HCT116 (cell line): ENCODE results near the gene OSBPL10. TPM values are rescaled to one million over a fixed set of nuclear protein-coding genes. Genes with fewer than 3 reads are reported as not detected.

Experiments
- ATAC-seq: fragments of 200-7000 bp; cut with Tn5 transposase; 2 replicates; pipeline ENCODE4 v1.9.1; 2020; ENCODE audit warnings: mild to moderate bottlenecking, moderate library complexity
- BruUV-seq: library from RNA; stranded (reverse); fragments of 400-500 nt; replicated peaks from 2 replicates; lab custom pipeline; 2021; lab: Mats Ljungman, UMichigan
- CTCF ChIA-PET: fragments of 300-600 bp; sonication (Branson Sonifier 250); formaldehyde crosslinking; loops from one replicate; lab custom pipeline; 2021; ENCODE audit warnings: antibody characterized with exemption; lab: Charles Lee
- POLR2A ChIA-PET: fragments of 300-600, 350-600 bp; sonication (Branson Sonifier 250); formaldehyde crosslinking; loops from one replicate; lab custom pipeline; 2021; ENCODE audit warnings: antibody characterized with exemption; lab: Charles Lee
- RAD21 ChIA-PET, 2 experiments: fragments of 300-600 bp; sonication (Branson Sonifier 250); formaldehyde crosslinking; loops; one replicate each; lab custom pipeline; 2023; ENCODE audit warnings: low total read pairs in 2 of 2; ENCODE audit not compliant: uncharacterized antibody in 2 of 2, unreplicated experiment in 2 of 2, low non-redundant PET in 1 of 2; lab: Charles Lee
- DNase-seq: peaks from one replicate; pipeline ENCODE4 v3.0.0-alpha.2; 2010; ENCODE audit warnings: low read depth, low spot score
- H2AFZ ChIP-seq: fragments of 200-600 bp; shearing (Covaris generic), sonication (generic); 2 replicates; pipeline ENCODE4 v1.6.1; 2017; ENCODE audit warnings: low read depth, mixed run types, mixed read lengths, antibody characterized with exemption, low read length; ENCODE audit not compliant: poor library complexity, severe bottlenecking
- H3K27ac ChIP-seq: 2 replicates; pipeline ENCODE4 v1.5.1; 2012; ENCODE audit warnings: low read depth, low read length
- H3K27me3 ChIP-seq: fragments of 200-600 bp; sonication (generic); 2 replicates; pipeline ENCODE4 v1.6.1; 2016; ENCODE audit warnings: mixed run types, low read length, mixed read lengths; ENCODE audit not compliant: insufficient read depth
- H3K36me3 ChIP-seq, 2 experiments: fragments of 200-500 bp in 1 of 2; fragments of 200-600 bp in 1 of 2; sonication (Bioruptor generic) in 1 of 2; sonication (generic) in 1 of 2; 2 replicates each; pipeline versions ENCODE4 v1.5.1 to v1.6.1; 2014 to 2016; ENCODE audit warnings: low read length in 2 of 2, inconsistent platforms in 1 of 2, mixed read lengths in 1 of 2, mixed run types in 1 of 2; ENCODE audit not compliant: insufficient read depth in 2 of 2, control insufficient read depth in 1 of 2
- H3K4me1 ChIP-seq, 2 experiments: fragments of 200-600 bp in 1 of 2; sonication (generic) in 1 of 2; 2 replicates each; pipeline versions ENCODE4 v1.5.1 to v1.6.1; 2012 to 2017; ENCODE audit warnings: low read length in 2 of 2, inconsistent platforms in 1 of 2, mild to moderate bottlenecking in 1 of 2, mixed read lengths in 1 of 2, mixed run types in 1 of 2, moderate library complexity in 1 of 2; ENCODE audit not compliant: insufficient read depth in 2 of 2, control insufficient read depth in 1 of 2
- H3K4me2 ChIP-seq: fragments of 200-600 bp; sonication (generic); 2 replicates; pipeline ENCODE4 v1.6.1; 2017; ENCODE audit warnings: mixed run types, low read length, mixed read lengths
- H3K4me3 ChIP-seq, 2 experiments: fragments of 200-600 bp in 1 of 2; sonication (generic) in 1 of 2; replicated peaks in 1 of 2; 2 replicates each; pipeline ENCODE4 v1.5.1; 2011 to 2016; ENCODE audit warnings: low read length in 2 of 2, control low read depth in 1 of 2, low read depth in 1 of 2, mild to moderate bottlenecking in 1 of 2, mixed read lengths in 1 of 2, mixed run types in 1 of 2
- H3K79me2 ChIP-seq: fragments of 200-600 bp; sonication (generic); 2 replicates; pipeline ENCODE4 v1.6.1; 2017; ENCODE audit warnings: mild to moderate bottlenecking, mixed run types, low read length, moderate library complexity, mixed read lengths; ENCODE audit not compliant: insufficient read depth
- H3K9ac ChIP-seq: fragments of 200-600 bp; sonication (generic); 2 replicates; pipeline ENCODE4 v1.6.1; 2016; ENCODE audit warnings: low read length, mixed read lengths
- H3K9me2 ChIP-seq: fragments of 200-600 bp; sonication (generic), shearing (Covaris generic); 2 replicates; pipeline ENCODE4 v1.6.1; 2017; ENCODE audit warnings: mixed run types, mild to moderate bottlenecking, moderate library complexity; ENCODE audit not compliant: insufficient read depth
- H3K9me3 ChIP-seq, 2 experiments: fragments of 200-500 bp in 1 of 2; fragments of 200-600 bp in 1 of 2; sonication (Bioruptor generic) in 1 of 2; sonication (generic) in 1 of 2; 2 replicates each; pipeline ENCODE4 v1.6.1; 2014 to 2017; ENCODE audit warnings: low read length in 2 of 2, mixed read lengths in 2 of 2, inconsistent platforms in 1 of 2, low read depth in 1 of 2, mild to moderate bottlenecking in 1 of 2, mixed run types in 1 of 2, moderate library complexity in 1 of 2; ENCODE audit not compliant: control insufficient read depth in 1 of 2, insufficient read depth in 1 of 2
- H4K20me1 ChIP-seq: fragments of 200-600 bp; sonication (generic), shearing (Covaris generic); 2 replicates; pipeline ENCODE4 v1.6.1; 2017; ENCODE audit warnings: mixed run types, mild to moderate bottlenecking, moderate library complexity; ENCODE audit not compliant: insufficient read depth
- CBX3 ChIP-seq: IDR thresholded peaks from 2 replicates; pipeline ENCODE4 v1.6.1; 2012; ENCODE audit warnings: low read depth
- CTCF ChIP-seq, 3 experiments: fragments of 200-600 bp in 1 of 3; sonication (generic) in 1 of 3; IDR thresholded peaks in 2 of 3; conservative IDR thresholded peaks in 1 of 3; 2 replicates each; pipeline ENCODE4 v1.5.1; 2012 to 2017; ENCODE audit warnings: low read depth in 2 of 3, low read length in 2 of 3, antibody characterized with exemption in 1 of 3, borderline replicate concordance in 1 of 3, control low read depth in 1 of 3, mild to moderate bottlenecking in 1 of 3, mixed read lengths in 1 of 3, mixed run types in 1 of 3, moderate library complexity in 1 of 3; ENCODE audit not compliant: insufficient read depth in 1 of 3
- EZH2 ChIP-seq: fragments of 200-600 bp; sonication (generic); IDR thresholded peaks from 2 replicates; pipeline ENCODE4 v1.6.1; 2017; ENCODE audit warnings: antibody characterized with exemption, mixed run types
- EZH2phosphoT487 ChIP-seq: fragments of 200-600 bp; IDR thresholded peaks from 2 replicates; pipeline ENCODE4 v1.6.1; 2018; ENCODE audit warnings: antibody characterized with exemption, borderline replicate concordance
- FOSL1 ChIP-seq: IDR thresholded peaks from 2 replicates; pipeline ENCODE4 v1.6.1; 2012; ENCODE audit warnings: low read depth
- JUND ChIP-seq: IDR thresholded peaks from 2 replicates; pipeline ENCODE4 v1.6.1; 2012
- MAX ChIP-seq: IDR thresholded peaks from 2 replicates; pipeline ENCODE4 v1.6.1; 2012
- POLR2A ChIP-seq: IDR thresholded peaks from 2 replicates; pipeline ENCODE4 v1.7.0; 2011; ENCODE audit warnings: borderline replicate concordance; ENCODE audit not compliant: insufficient read depth, insufficient read length; ENCODE audit errors: extremely low read depth
- POLR2AphosphoS5 ChIP-seq: IDR thresholded peaks from 2 replicates; pipeline ENCODE4 v1.6.1; 2011; ENCODE audit warnings: mild to moderate bottlenecking, low read depth, low read length, moderate library complexity
- RAD21 ChIP-seq: IDR thresholded peaks from 2 replicates; pipeline ENCODE4 v1.6.1; 2012; ENCODE audit warnings: low read depth, mild to moderate bottlenecking
- SIN3A ChIP-seq: IDR thresholded peaks from 2 replicates; pipeline ENCODE4 v1.6.1; 2012; ENCODE audit warnings: low read depth
- SP1 ChIP-seq: IDR thresholded peaks from 2 replicates; pipeline ENCODE4 v1.6.1; 2012; ENCODE audit warnings: low read depth
- SRF ChIP-seq: IDR thresholded peaks from 2 replicates; pipeline ENCODE4 v1.6.1; 2012; ENCODE audit warnings: low read depth
- TCF7L2 ChIP-seq: IDR thresholded peaks from 2 replicates; pipeline ENCODE4 v1.7.0; 2011; ENCODE audit warnings: borderline replicate concordance, inconsistent platforms; ENCODE audit not compliant: insufficient read depth, insufficient read length; ENCODE audit errors: extremely low read depth
- YY1 ChIP-seq: IDR thresholded peaks from 2 replicates; pipeline ENCODE4 v1.6.1; 2011; ENCODE audit warnings: low read length, low read depth, moderate library complexity, mild to moderate bottlenecking; ENCODE audit not compliant: insufficient replicate concordance; ENCODE audit errors: extremely low read depth
- ZBTB33 ChIP-seq: IDR thresholded peaks from 2 replicates; pipeline ENCODE4 v1.6.1; 2011; ENCODE audit warnings: mild to moderate bottlenecking, low read length, moderate library complexity; ENCODE audit not compliant: insufficient replicate concordance; ENCODE audit errors: extremely low read depth
- ZFX ChIP-seq: fragments of 450-650 bp; IDR thresholded peaks from 2 replicates; pipeline ENCODE4 v1.6.1; 2017
- ZNF274 ChIP-seq: fragments of 200-500 bp; sonication (Bioruptor generic); IDR thresholded peaks from 2 replicates; pipeline ENCODE4 v1.6.1; 2014; ENCODE audit warnings: mild to moderate bottlenecking, low read depth, low read length, inconsistent platforms
- intact Hi-C: fragments of 100-400 bp; cut with micrococcal nuclease; formaldehyde crosslinking; loops from 2 replicates; pipeline ENCODE4 v1.10.0; 2022
- total RNA-seq: library from RNA; stranded (reverse); gene quantifications from one replicate; pipeline ENCODE4 v1.2.1, GENCODE V29; 2021; ENCODE audit not compliant: unreplicated experiment

OSBPL10 gene
- total RNA-seq, 1 experiment from 2014 or later: 25.8 TPM

DNA sequence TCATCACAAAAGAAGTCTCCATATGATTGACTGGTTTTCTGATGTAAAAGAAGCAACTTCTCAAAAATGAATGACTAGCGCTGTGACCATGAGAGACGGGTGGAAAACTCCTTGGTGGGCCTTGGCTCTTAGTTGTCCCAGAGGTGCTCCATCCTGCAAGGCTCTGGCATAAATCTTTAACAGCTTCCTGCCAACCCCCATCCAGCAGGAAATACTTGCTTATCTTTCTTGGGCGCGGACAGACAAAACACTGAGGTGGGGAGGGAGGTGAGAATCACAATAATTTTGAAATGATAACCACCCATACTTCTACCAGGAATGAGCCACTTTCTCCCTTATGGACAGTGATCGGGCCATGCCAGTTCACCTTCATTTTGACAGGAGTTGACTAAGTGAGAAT is 319.8 kb downstream of the OSBPL10 start:
- ChIA-PET RAD21 (no interaction called here), POLR2A (no interaction called here), CTCF (no interaction called here)
- no peak overlapping the region for H3K4me2 ChIP-seq
- intact Hi-C loops: no loop called here
- H3K9me3 ChIP-seq: no peaks in the 10 kb centered on the region
- ATAC-seq: no peak
- no peak overlapping the region for H2AFZ ChIP-seq
- no peak for TF ChIP-seq POLR2A
- no peak for TF ChIP-seq POLR2AphosphoS5
- no peak for TF ChIP-seq EZH2phosphoT487
- no peak for TF ChIP-seq RAD21
- TF ChIP-seq YY1: no peak
- TF ChIP-seq TCF7L2: no peak
- TF ChIP-seq JUND: no peak
- TF ChIP-seq SRF: no peak
- no peak for TF ChIP-seq ZBTB33
- no peak for TF ChIP-seq EZH2
- TF ChIP-seq ZFX: no peak
- no peak for TF ChIP-seq MAX
- no peak for TF ChIP-seq ZNF274
- no peak for TF ChIP-seq CBX3
- TF ChIP-seq SIN3A: no peak
- no peak for TF ChIP-seq FOSL1
- no peak for TF ChIP-seq CTCF (IDR thresholded peaks at IDR 0.05 in 2 of 3, conservative IDR thresholded peaks at IDR 0.05 in 1 of 3; ENCODE audit: borderline replicate concordance in 1 of 3, insufficient read depth in 1 of 3, low read depth in 2 of 3, low read length in 2 of 3)
- no peak for TF ChIP-seq SP1
- no peak overlapping the region for H3K27ac ChIP-seq
- H3K4me3 ChIP-seq: no peak overlapping the region
- no peaks in the 10 kb centered on the region for H3K9me2 ChIP-seq
- no peak for DNase-seq
- H4K20me1 ChIP-seq: no peaks in the 10 kb centered on the region
- no peaks in the 10 kb centered on the region for H3K79me2 ChIP-seq
- no peaks in the 10 kb centered on the region for H3K27me3 ChIP-seq
- H3K36me3 ChIP-seq: no peaks in the 10 kb centered on the region
- H3K9ac ChIP-seq: no peak overlapping the region
- no TSS peak for BruUV-seq
- no peaks in the 10 kb centered on the region for H3K4me1 ChIP-seq
